Lower leg skin (tissue), 4 donors: ENCODE measurements around the gene CCND2. TPM values are rescaled to one million over a fixed set of nuclear protein-coding genes. Genes with fewer than 3 reads are reported as not detected.

Experiments used
- DNase-seq, 2 donors: peaks; one replicate each; pipeline ENCODE4 v3.0.0-alpha.2; 2019; ENCODE audit warnings: low spot score in 2 of 2
- H3K4me3 ChIP-seq: fragments of 200-600 bp; sonication (generic); 2 replicates; pipeline ENCODE4 v1.5.1; 2017; ENCODE audit warnings: mild to moderate bottlenecking, low read depth; ENCODE audit not compliant: poor library complexity, severe bottlenecking
- POLR2A ChIP-seq, 2 donors: fragments of 450-650 bp; IDR thresholded peaks; one replicate each; pipeline ENCODE4 v1.6.1; 2016 to 2017; ENCODE audit warnings: antibody characterized with exemption in 2 of 2, mild to moderate bottlenecking in 1 of 2, moderate library complexity in 1 of 2
- WGBS, 2 donors: methylation state at CpG; one replicate each; pipeline ENCODE4 v1.1.5; 2018; 5-methylcytosine and 5-hydroxymethylcytosine counted together
- intact Hi-C: fragments of 100-400 bp; cut with DNase I; formaldehyde crosslinking; loops from one replicate; pipeline ENCODE4 v1.15.0; 2023; ENCODE audit warnings: low total_unique reads
- total RNA-seq, 4 donors: library from RNA; depleted of rRNA; stranded (reverse); fragments of >200 nt; gene quantifications; one replicate each; pipeline ENCODE4 v1.1.0, GENCODE V29; 2016
- TF ChIP-seq, protein P1 (sequence below), 3 donors: fragments of 450-650 bp; IDR thresholded peaks; one replicate each; pipeline ENCODE4 v1.5.1; 2016; ENCODE audit warnings: antibody characterized with exemption in 3 of 3, mild to moderate bottlenecking in 3 of 3, moderate library complexity in 2 of 3

CCND2 gene
- total RNA-seq, 4 donors from 2014 or later = 14.5 to 29.5 (median 26.6) TPM

- WGBS, 2 donors = 68 to 69% methylated on average over 18 of the region's 18 CpGs
- intact Hi-C loops = no loop called here
- DNase-seq = no peak
- TF ChIP-seq, protein P1, sequence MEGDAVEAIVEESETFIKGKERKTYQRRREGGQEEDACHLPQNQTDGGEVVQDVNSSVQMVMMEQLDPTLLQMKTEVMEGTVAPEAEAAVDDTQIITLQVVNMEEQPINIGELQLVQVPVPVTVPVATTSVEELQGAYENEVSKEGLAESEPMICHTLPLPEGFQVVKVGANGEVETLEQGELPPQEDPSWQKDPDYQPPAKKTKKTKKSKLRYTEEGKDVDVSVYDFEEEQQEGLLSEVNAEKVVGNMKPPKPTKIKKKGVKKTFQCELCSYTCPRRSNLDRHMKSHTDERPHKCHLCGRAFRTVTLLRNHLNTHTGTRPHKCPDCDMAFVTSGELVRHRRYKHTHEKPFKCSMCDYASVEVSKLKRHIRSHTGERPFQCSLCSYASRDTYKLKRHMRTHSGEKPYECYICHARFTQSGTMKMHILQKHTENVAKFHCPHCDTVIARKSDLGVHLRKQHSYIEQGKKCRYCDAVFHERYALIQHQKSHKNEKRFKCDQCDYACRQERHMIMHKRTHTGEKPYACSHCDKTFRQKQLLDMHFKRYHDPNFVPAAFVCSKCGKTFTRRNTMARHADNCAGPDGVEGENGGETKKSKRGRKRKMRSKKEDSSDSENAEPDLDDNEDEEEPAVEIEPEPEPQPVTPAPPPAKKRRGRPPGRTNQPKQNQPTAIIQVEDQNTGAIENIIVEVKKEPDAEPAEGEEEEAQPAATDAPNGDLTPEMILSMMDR (IDR thresholded peaks at IDR 0.05) = no peak
- TF ChIP-seq POLR2A (IDR thresholded peaks at IDR 0.05) = no peak
- H3K4me3 ChIP-seq = no peak overlapping the region
Measured at GRCh38 chr12:4287325-4288211, 14.0 kb downstream of the CCND2 start.

DNA sequence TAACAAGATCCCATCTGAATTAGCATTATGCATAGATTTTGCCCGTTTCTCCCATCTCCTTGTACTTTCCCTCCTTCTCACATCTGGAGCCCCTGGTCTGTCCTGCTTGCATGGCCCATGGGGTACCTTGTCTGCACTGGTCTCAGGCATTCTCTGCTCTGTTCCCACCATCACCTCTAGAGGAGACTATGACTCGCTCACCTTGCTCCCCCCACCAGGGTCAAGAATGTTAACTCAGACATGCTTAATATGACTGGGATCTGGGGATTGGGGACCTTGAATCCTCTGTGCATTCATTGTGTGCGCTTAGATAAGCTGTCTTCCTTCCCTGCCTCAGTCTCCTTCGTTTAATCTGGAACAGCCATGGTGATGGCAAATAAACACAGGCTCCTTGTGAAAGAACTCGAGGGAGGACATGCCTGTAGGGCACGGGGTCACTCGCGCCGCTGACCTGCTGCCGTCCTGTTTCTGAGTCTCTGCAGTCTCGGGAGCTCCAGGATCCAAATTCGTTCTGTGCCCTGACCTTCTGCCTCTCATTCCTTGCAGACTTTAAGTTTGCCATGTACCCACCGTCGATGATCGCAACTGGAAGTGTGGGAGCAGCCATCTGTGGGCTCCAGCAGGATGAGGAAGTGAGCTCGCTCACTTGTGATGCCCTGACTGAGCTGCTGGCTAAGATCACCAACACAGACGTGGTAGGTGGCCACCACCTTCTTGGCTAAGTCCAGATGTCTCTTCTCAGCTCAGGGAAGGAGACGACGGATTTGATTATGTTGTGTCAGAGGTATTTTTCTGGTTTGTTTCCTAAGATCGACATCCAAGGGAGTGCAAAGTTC, 15.0 kb downstream of the CCND2 start:
- DNase-seq = no peak
- WGBS, 2 donors = 80 to 84% methylated on average over 20 of the region's 20 CpGs
- no peak overlapping the region for H3K4me3 ChIP-seq
- intact Hi-C loops = no loop called here
- TF ChIP-seq, protein P1 (IDR thresholded peaks at IDR 0.05) = no peak
- no peak for TF ChIP-seq POLR2A (IDR thresholded peaks at IDR 0.05)

DNA sequence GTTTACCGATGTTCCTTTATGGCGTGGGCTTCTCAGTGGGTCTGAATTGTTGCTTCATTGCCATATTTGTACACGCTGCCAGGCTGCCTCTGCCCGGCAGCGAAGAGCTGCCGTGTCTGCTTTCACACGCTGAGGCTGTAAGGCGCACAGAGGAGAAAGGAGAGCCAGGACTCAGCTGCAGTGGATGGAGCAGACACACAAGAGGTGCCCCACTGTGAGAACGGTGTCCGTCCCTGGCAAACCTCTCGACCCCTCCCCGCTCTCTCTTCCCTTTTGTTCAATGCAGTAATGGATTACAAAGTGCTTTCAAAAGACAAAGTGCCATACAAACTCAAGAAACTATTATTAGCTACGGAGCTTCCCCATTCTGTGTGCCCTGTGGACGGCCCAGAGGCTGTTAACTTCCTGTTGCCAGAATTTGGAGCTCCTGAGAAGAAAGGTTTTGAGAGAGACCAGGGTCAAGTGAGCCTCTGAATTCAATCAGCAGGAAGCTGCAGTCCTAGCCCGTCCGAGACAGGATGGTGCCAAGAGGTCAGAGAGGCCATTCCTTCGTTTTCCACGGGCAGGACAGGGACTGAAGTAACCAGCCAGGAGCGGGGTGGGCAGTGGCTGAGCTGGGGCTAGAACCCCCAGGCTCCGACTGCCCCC, 15.8 kb downstream of the CCND2 start:
- H3K4me3 ChIP-seq = no peak overlapping the region
- WGBS, 2 donors = 70 to 72% methylated on average over 20 of the region's 20 CpGs

GRCh38 chr12:4289998-4290790, 16.6 kb downstream of the CCND2 start:
- no peak for DNase-seq
- no peak overlapping the region for H3K4me3 ChIP-seq
- intact Hi-C loops = no loop called here
- TF ChIP-seq, protein P1 (IDR thresholded peaks at IDR 0.05) = no peak
- no peak for TF ChIP-seq POLR2A (IDR thresholded peaks at IDR 0.05)
- WGBS, 2 donors = 84 to 86% methylated on average over 28 of the region's 28 CpGs

More for the DNA sequence above, 15.8 kb downstream of the CCND2 start:
- no peak for TF ChIP-seq POLR2A (IDR thresholded peaks at IDR 0.05)
- TF ChIP-seq, protein P1 (IDR thresholded peaks at IDR 0.05) = no peak
- DNase-seq = no peak
- intact Hi-C loops = no loop called here
